K562 (cell line): ENCODE results near the gene SLC30A9. TPM values are rescaled to one million over a fixed set of nuclear protein-coding genes. Genes with fewer than 3 reads are reported as not detected.
A peak's percentile ranks its signal among the peaks of the same experiment; 100 is the strongest.

Experiments used
- ATAC-seq: fragments of 200-7000 bp; cut with Tn5 transposase; 3 replicates; pipeline ENCODE4 v1.9.1; 2020; ENCODE audit warnings: moderate library complexity
- BruUV-seq: library from RNA; stranded (reverse); fragments of 400-500 nt; replicated peaks from 2 replicates; lab custom pipeline; 2021; lab: Mats Ljungman, UMichigan
- CTCF ChIA-PET: fragments of 300-600 bp; formaldehyde crosslinking; extraction: SDS; loops from one replicate; lab custom pipeline; 2021; ENCODE audit warnings: low intra/inter-chr PET ratio; lab: Yijun Ruan, JAX
- POLR2A ChIA-PET: fragments of 300-600, 350-650 bp; sonication (Branson Sonifier 250); formaldehyde crosslinking; extraction: SDS; loops from one replicate; lab custom pipeline; 2021; ENCODE audit warnings: antibody characterized with exemption, inconsistent platforms; lab: Yijun Ruan, JAX
- DNase-seq, 4 experiments: peaks; one replicate each; pipeline versions ENCODE4 v3.0.0 to v3.0.0-alpha.2; 2011 to 2018; ENCODE audit warnings: low spot score in 3 of 4, mixed read lengths in 3 of 4; ENCODE audit errors: extremely low read depth in 1 of 4
- FAIRE-seq: peaks from 2 replicates; lab custom pipeline; 2011; peaks lifted over from hg19 to GRCh38; lab: Jason Lieb, UNC
- H2AFZ ChIP-seq: 2 replicates; pipeline ENCODE4 v1.6.0; 2011; ENCODE audit warnings: low read depth, low read length, control low read depth, inconsistent platforms
- H3K27ac ChIP-seq: fragments of 200-600 bp; 3 replicates; pipeline ENCODE4 v1.8.0; 2011; ENCODE audit warnings: low read depth, mild to moderate bottlenecking, control low read depth, inconsistent platforms, low read length, moderate library complexity, mixed read lengths; ENCODE audit errors: extremely low read depth
- H3K27me3 ChIP-seq, 2 experiments: fragments of 300-600 bp in 1 of 2; 2 replicates in 1 of 2; 3 replicates in 1 of 2; pipeline versions ENCODE4 v1.6.0 to v1.8.0; 2011; ENCODE audit warnings: inconsistent platforms in 2 of 2, low read length in 2 of 2, mild to moderate bottlenecking in 1 of 2, mixed read lengths in 1 of 2, moderate library complexity in 1 of 2; ENCODE audit not compliant: control insufficient read depth in 2 of 2, insufficient read depth in 2 of 2
- H3K36me3 ChIP-seq: fragments of 300-600 bp; 3 replicates; pipeline ENCODE4 v1.8.0; 2011; ENCODE audit warnings: mild to moderate bottlenecking, low read length, inconsistent platforms; ENCODE audit not compliant: control insufficient read depth, insufficient read depth
- H3K4me1 ChIP-seq, 2 experiments: fragments of 200-600 bp in 1 of 2; replicated peaks in 1 of 2; 2 replicates in 1 of 2; 3 replicates in 1 of 2; pipeline versions ENCODE4 v1.5.1 to v1.8.0; 2011; ENCODE audit warnings: inconsistent platforms in 2 of 2, low read length in 2 of 2, mild to moderate bottlenecking in 1 of 2, mixed read lengths in 1 of 2, moderate library complexity in 1 of 2; ENCODE audit not compliant: control insufficient read depth in 2 of 2, insufficient read depth in 2 of 2
- H3K4me2 ChIP-seq: 2 replicates; pipeline ENCODE4 v1.6.1; 2011; ENCODE audit warnings: low read length, control low read depth, inconsistent platforms, mixed read lengths; ENCODE audit not compliant: insufficient read depth
- H3K4me3 ChIP-seq: fragments of 200-600 bp; sonication (generic), shearing (Covaris generic); 2 replicates; pipeline ENCODE4 v1.5.1; 2016; ENCODE audit warnings: control low read depth, inconsistent platforms
- H3K79me2 ChIP-seq: fragments of 200-600 bp; 3 replicates; pipeline ENCODE4 v1.8.0; 2011; ENCODE audit warnings: low read length, inconsistent platforms; ENCODE audit not compliant: control insufficient read depth, insufficient read depth
- H3K9ac ChIP-seq, 2 experiments: 2 replicates each; pipeline versions ENCODE4 v1.6.0 to v1.6.1; 2011; ENCODE audit warnings: low read depth in 2 of 2, low read length in 2 of 2, control low read depth in 1 of 2, inconsistent platforms in 1 of 2, mild to moderate bottlenecking in 1 of 2, mixed read lengths in 1 of 2; ENCODE audit not compliant: insufficient read depth in 1 of 2
- H3K9me1 ChIP-seq: one replicate; pipeline ENCODE4 v1.6.0; 2011; ENCODE audit warnings: inconsistent platforms, mild to moderate bottlenecking, low read length, moderate library complexity; ENCODE audit not compliant: control insufficient read depth, insufficient read depth
- H3K9me3 ChIP-seq: replicated peaks from 2 replicates; pipeline ENCODE4 v1.5.1; 2011; ENCODE audit warnings: low read depth, low read length, inconsistent platforms; ENCODE audit not compliant: control insufficient read depth, insufficient read depth
- H4K20me1 ChIP-seq: replicated peaks from 2 replicates; pipeline ENCODE4 v1.6.1; 2011; ENCODE audit warnings: low read length, inconsistent platforms, mixed read lengths; ENCODE audit not compliant: control insufficient read depth, insufficient read depth
- CBX8 ChIP-seq: fragments of 200-600 bp; sonication (generic); IDR thresholded peaks from 2 replicates; pipeline ENCODE4 v1.6.1; 2012; ENCODE audit warnings: borderline replicate concordance, mixed run types, low read depth, mild to moderate bottlenecking, moderate library complexity, mixed read lengths, low read length, control low read depth, inconsistent platforms; ENCODE audit not compliant: poor library complexity, severe bottlenecking; ENCODE audit errors: extremely low read depth
- CEBPG ChIP-seq, 3 experiments: fragments of 200-800 bp in 1 of 3; sonication (Bioruptor generic) in 1 of 3; sonication (generic) in 1 of 3; formaldehyde crosslinking in 1 of 3; IDR thresholded peaks in 2 of 3; conservative IDR thresholded peaks in 1 of 3; 2 replicates each; pipeline versions ENCODE4 v1.6.1 to v1.8.0; 2016 to 2022; ENCODE audit warnings: missing compliant biosample characterization in 2 of 3, missing genetic modification characterization in 2 of 3, mild to moderate bottlenecking in 1 of 3, missing genetic modification reagents in 1 of 3
- E2F3 ChIP-seq: fragments of 250-450 bp; sonication (Bioruptor Pico); IDR thresholded peaks from 2 replicates; pipeline ENCODE4 v1.4.0; 2020; ENCODE audit warnings: mild to moderate bottlenecking
- ELF1 ChIP-seq: fragments of 200-800 bp; sonication (Bioruptor generic); IDR thresholded peaks from 2 replicates; pipeline ENCODE4 v1.6.1; 2016; ENCODE audit warnings: missing genetic modification characterization, missing compliant biosample characterization
- FOXM1 ChIP-seq, 2 experiments: fragments of 450-650 bp in 1 of 2; sonication (generic) in 1 of 2; formaldehyde crosslinking in 1 of 2; IDR thresholded peaks; 2 replicates each; pipeline versions ENCODE4 v1.6.1 to v1.9.0; 2017 to 2022; ENCODE audit warnings: low read depth in 2 of 2, mild to moderate bottlenecking in 2 of 2, missing genetic modification reagents in 1 of 2, moderate library complexity in 1 of 2
- HMGN3 ChIP-seq: IDR thresholded peaks from 2 replicates; pipeline ENCODE4 v1.6.1; 2011; ENCODE audit warnings: borderline replicate concordance, low read depth, mild to moderate bottlenecking, mixed read lengths, low read length; ENCODE audit not compliant: insufficient read length; ENCODE audit errors: extremely low read depth
- POLR3A ChIP-seq: IDR thresholded peaks from 2 replicates; pipeline ENCODE4 v1.6.1; 2011; ENCODE audit warnings: borderline replicate concordance, mild to moderate bottlenecking, moderate library complexity; ENCODE audit not compliant: insufficient read length, insufficient read depth; ENCODE audit errors: extremely low read depth
- RNF2 ChIP-seq: sonication (generic); IDR thresholded peaks from 2 replicates; pipeline ENCODE4 v1.6.1; 2016
- ZFP91 ChIP-seq: sonication (generic); formaldehyde crosslinking; IDR thresholded peaks from 2 replicates; pipeline ENCODE4 v1.8.0; 2022; ENCODE audit warnings: mild to moderate bottlenecking, missing genetic modification reagents
- WGBS: fragments of 100-300 bp; shearing (Covaris generic); methylation state at CpG from one replicate; pipeline ENCODE4 v1.1.6; 2016; ENCODE audit warnings: low coverage, mixed read lengths; ENCODE audit not compliant: insufficient coverage; ENCODE audit errors: missing lambda C conversion rate; 5-methylcytosine and 5-hydroxymethylcytosine counted together
- in situ Hi-C: fragments of 300-500 bp; cut with MboI; formaldehyde crosslinking; loops from 4 replicates; pipeline ENCODE4 v1.15.0; 2018; ENCODE audit warnings: inconsistent platforms, mixed read lengths
- intact Hi-C: fragments of 100-400 bp; cut with micrococcal nuclease; formaldehyde crosslinking; loops from 2 replicates; pipeline ENCODE4 v1.14.2; 2022
- polyA plus RNA-seq, 8 experiments: library from polyadenylated mRNA; depleted of rRNA in 4 of 8; stranded (reverse) in 5 of 8; unstranded in 3 of 8; fragments of >200 nt; fragmentation: Nextera tagmentation in 2 of 8; fragmentation: Illumina TruSeq in 1 of 8; extraction: Ambion mirVana in 2 of 8; extraction: Trizol in 1 of 8; gene quantifications; 2 replicates each; pipeline versions ENCODE4 v1.2.1 to v1.2.3, GENCODE V29; 2011 to 2014; ENCODE audit warnings: inconsistent platforms in 1 of 8, missing spikeins in 1 of 8
- total RNA-seq, 7 experiments: library from RNA; depleted of rRNA in 6 of 7; stranded (reverse); fragments of >200 nt in 6 of 7; fragmentation: Illumina TruSeq in 2 of 7; extraction: Trizol in 2 of 7; gene quantifications; 2 replicates each; pipeline versions ENCODE4 v1.2.1 to v1.2.3, GENCODE V29; 2011 to 2021; ENCODE audit warnings: low replicate concordance in 1 of 7

Gene SLC30A9
- total and polyA plus RNA-seq, 9 of the 15 experiments (the other 6 are each of a cell fraction or from before 2014, with no cell fraction given): 14.7 to 73.5 (median 51.6) TPM

- no peak for TF ChIP-seq FOXM1 (IDR thresholded peaks at IDR 0.05; ENCODE audit: low read depth)
- no peak for TF ChIP-seq FOXM1 (CRISPR knock-in tag; IDR thresholded peaks at IDR 0.05; ENCODE audit: low read depth)
- no peak for TF ChIP-seq E2F3 (CRISPR knock-in tag)
- peak; percentile 49; the same call in 1 of the 2 replicates for TF ChIP-seq CEBPG (CRISPR knock-in tag; IDR thresholded peaks at IDR 0.05)
- TF ChIP-seq CEBPG (tag; conservative IDR thresholded peaks at IDR 0.05 in 1 of 2, IDR thresholded peaks at IDR 0.05 in 1 of 2): peak; percentile 68 to 80
- TF ChIP-seq ELF1 (tag): no peak
Observed at GRCh38 chr4:42015438-42015837, 25.1 kb downstream of the SLC30A9 start (continued).

- DNase-seq: no peak
- Histone ChIP-seq H3K27ac (no peak overlapping the region), H2AFZ (no peak overlapping the region), H3K9ac (no peak overlapping the region), H3K4me3 (no peak overlapping the region), H3K4me1 (no peaks in the 10 kb centered on the region), H4K20me1 (no peaks in the 10 kb centered on the region), H3K4me2 (no peak overlapping the region), H3K36me3 (peaks cover 31% of the 10 kb centered on the region), H3K79me2 (peaks cover 24% of the 10 kb centered on the region), H3K9me1 (no peaks in the 10 kb centered on the region), H3K27me3 (no peaks in the 10 kb centered on the region), H3K9me3 (no peaks in the 10 kb centered on the region)
- ChIA-PET CTCF (no interaction called here), POLR2A (interaction anchor here (0.6 to 0.8 kb wide), 2 partner anchors 11 to 21 kb away, joined by 4 to 5 read pairs; no protein-coding TSS in a partner anchor)
- no TSS peak for BruUV-seq
- in situ Hi-C loops: no loop called here
- 94% methylated on average over 2 of the region's 2 CpGs for WGBS
- intact Hi-C loops: no loop called here
- FAIRE-seq: no peak
- ATAC-seq: no peak
- TF ChIP-seq CBX8 (no peak), ZFP91 (CRISPR knock-in tag) (no peak), RNF2 (no peak), HMGN3 (no peak), POLR3A (no peak)
Observed at GRCh38 chr4:42018451-42018850, 28.1 kb downstream of the SLC30A9 start.
